Naive thymus-derived CD4-positive, alpha-beta T cell (primary cell): ENCODE data around the gene PITPNC1. TPM values are rescaled to one million over a fixed set of nuclear protein-coding genes. Genes with fewer than 3 reads are reported as not detected.

Source experiments
- ATAC-seq: fragments of 150-1000 bp; cut with Tn5 transposase; 2 replicates; pipeline ENCODE4 v1.10.0; 2021; ENCODE audit warnings: mild to moderate bottlenecking, moderate library complexity
- CTCF ChIA-PET: fragments of 350-600 bp; sonication (Branson Sonifier 250); formaldehyde crosslinking; loops from one replicate; lab custom pipeline; 2021; ENCODE audit warnings: antibody characterized with exemption; lab: Charles Lee
- POLR2A ChIA-PET: fragments of 350-600 bp; sonication (Branson Sonifier 250); formaldehyde crosslinking; loops from one replicate; lab custom pipeline; 2021; ENCODE audit warnings: antibody characterized with exemption, inconsistent platforms; lab: Charles Lee
- DNase-seq, 9 donors: peaks; one replicate each; pipeline versions ENCODE4 v3.0.0 to v3.0.0-alpha.2; 2020 to 2022; ENCODE audit warnings: mixed read lengths in 1 of 9
- H3K27ac ChIP-seq: one replicate; pipeline ENCODE4 v1.7.0; 2013; ENCODE audit warnings: mild to moderate bottlenecking, low read depth, low read length, moderate library complexity
- H3K27me3 ChIP-seq, 2 donors: one replicate each; pipeline ENCODE4 v1.7.0; 2013; ENCODE audit warnings: low read length in 2 of 2, mild to moderate bottlenecking in 2 of 2, moderate library complexity in 2 of 2; ENCODE audit not compliant: control insufficient read depth in 2 of 2, insufficient read depth in 2 of 2
- H3K36me3 ChIP-seq, 3 experiments: 1 replicate in 2 of 3; 2 replicates in 1 of 3; pipeline ENCODE4 v1.7.0; 2013; ENCODE audit warnings: low read length in 3 of 3, mild to moderate bottlenecking in 3 of 3, moderate library complexity in 1 of 3; ENCODE audit not compliant: insufficient read depth in 3 of 3, control insufficient read depth in 2 of 3
- H3K4me1 ChIP-seq, 2 donors: one replicate each; pipeline ENCODE4 v1.7.0; 2013; ENCODE audit warnings: low read length in 2 of 2, mild to moderate bottlenecking in 2 of 2, moderate library complexity in 1 of 2; ENCODE audit not compliant: control insufficient read depth in 2 of 2, insufficient read depth in 2 of 2
- H3K4me3 ChIP-seq: 2 replicates; pipeline ENCODE4 v1.7.0; 2013; ENCODE audit warnings: mild to moderate bottlenecking, low read length
- H3K9me3 ChIP-seq, 3 experiments: 1 replicate in 2 of 3; 2 replicates in 1 of 3; pipeline ENCODE4 v1.7.0; 2013; ENCODE audit warnings: low read length in 3 of 3; ENCODE audit not compliant: control insufficient read depth in 2 of 3
- H3K27ac Mint-ChIP-seq, 9 donors: one replicate each; pipeline ENCODE4 v1.8.0; 2020 to 2022; ENCODE audit warnings: mixed read lengths in 9 of 9, mild to moderate bottlenecking in 8 of 9, moderate library complexity in 5 of 9, inconsistent platforms in 2 of 9
- H3K27me3 Mint-ChIP-seq, 5 donors: one replicate each; pipeline ENCODE4 v1.8.0; 2021 to 2022; ENCODE audit warnings: mixed read lengths in 5 of 5, mild to moderate bottlenecking in 1 of 5
- H3K36me3 Mint-ChIP-seq, 5 donors: one replicate each; pipeline ENCODE4 v1.8.0; 2020 to 2022; ENCODE audit warnings: mixed read lengths in 5 of 5, mild to moderate bottlenecking in 3 of 5, inconsistent platforms in 1 of 5
- H3K4me1 Mint-ChIP-seq, 7 donors: one replicate each; pipeline ENCODE4 v1.8.0; 2020 to 2022; ENCODE audit warnings: mixed read lengths in 7 of 7, mild to moderate bottlenecking in 3 of 7, inconsistent platforms in 1 of 7
- H3K4me3 Mint-ChIP-seq, 10 donors: one replicate each; pipeline ENCODE4 v1.8.0; 2020 to 2022; ENCODE audit warnings: mild to moderate bottlenecking in 10 of 10, mixed read lengths in 10 of 10, moderate library complexity in 6 of 10, inconsistent platforms in 2 of 10
- H3K9me3 Mint-ChIP-seq, 11 donors: one replicate each; pipeline ENCODE4 v1.8.0; 2020 to 2022; ENCODE audit warnings: mixed read lengths in 11 of 11, mild to moderate bottlenecking in 4 of 11, inconsistent platforms in 1 of 11, moderate library complexity in 1 of 11
- intact Hi-C, 2 donors: fragments of 100-400 bp; cut with micrococcal nuclease; formaldehyde crosslinking; loops; one replicate each; pipeline ENCODE4 v1.15.1; 2023
- polyA plus RNA-seq, 2 donors: library from polyadenylated mRNA; unstranded; fragments of 300-500 nt; fragmentation: Illumina TruSeq; gene quantifications; one replicate each; pipeline ENCODE4 v1.2.3, GENCODE V29; 2021
- total RNA-seq, 6 experiments: library from RNA in 5 of 6; stranded (reverse) in 5 of 6; gene quantifications; 1 replicate in 5 of 6; 2 replicates in 1 of 6; pipeline ENCODE4 v1.2.3 and lab custom pipeline; 2021 to 2026

Gene PITPNC1
- total and polyA plus RNA-seq, 7 experiments from 2014 or later = 53.1 to 148 (median 102) TPM

DNA sequence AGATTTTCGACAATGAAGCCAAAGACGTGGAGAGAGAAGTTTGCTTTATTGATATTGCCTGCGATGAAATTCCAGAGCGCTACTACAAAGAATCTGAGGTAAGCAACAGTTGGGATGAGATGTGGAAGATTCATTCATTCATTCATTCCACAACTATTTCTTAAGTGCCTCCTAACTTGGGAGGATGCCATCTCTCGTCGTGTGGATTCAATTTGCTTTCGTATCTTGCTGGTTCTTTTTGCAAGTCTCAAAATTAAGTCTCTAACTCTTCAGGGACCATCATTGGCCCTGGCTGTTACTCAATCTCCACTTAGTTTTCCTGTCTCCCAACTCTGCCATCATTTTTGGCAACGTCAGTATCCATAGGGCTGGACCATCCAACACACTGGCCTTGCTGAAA lies 255.1 kb downstream of the PITPNC1 start:
- ChIA-PET CTCF (interaction anchor here (0.7 kb wide), 1 partner anchor 267 kb away, joined by 5 read pairs; no protein-coding TSS in a partner anchor), POLR2A (no interaction called here)
- H3K36me3 Mint-ChIP-seq = peaks cover 0 to 47% (median 21%) of the 10 kb centered on the region in 5 donors
- H3K4me1 Mint-ChIP-seq = peaks cover 2 to 24% (median 14%) of the 10 kb centered on the region in 7 donors
- Histone ChIP-seq H3K9me3 (no peaks in the 10 kb centered on the region), H3K4me1 (no peaks in the 10 kb centered on the region), H3K4me3 (no peak overlapping the region), H3K36me3 (peaks cover 4 to 53% (median 8%) of the 10 kb centered on the region in 3 experiments), H3K27ac (no peak overlapping the region), H3K27me3 (no peaks in the 10 kb centered on the region)
- no peak for DNase-seq
- peak overlapping the region in 2 of 9 donors; percentile 28 to 84 for H3K27ac Mint-ChIP-seq
- intact Hi-C loops = no loop called here
- ATAC-seq = no peak
- H3K27me3 Mint-ChIP-seq = no peaks in the 10 kb centered on the region
- no peak overlapping the region for H3K4me3 Mint-ChIP-seq
- H3K9me3 Mint-ChIP-seq = peaks cover 0 to 3% (median 0%) of the 10 kb centered on the region in 11 donors

- H3K36me3 Mint-ChIP-seq = peaks cover 0 to 38% (median 17%) of the 10 kb centered on the region in 5 donors
- H3K36me3 ChIP-seq = peaks cover 4 to 61% (median 13%) of the 10 kb centered on the region in 3 experiments
Observed at GRCh38 chr17:67633751-67634211, 256.7 kb downstream of the PITPNC1 start.

DNA sequence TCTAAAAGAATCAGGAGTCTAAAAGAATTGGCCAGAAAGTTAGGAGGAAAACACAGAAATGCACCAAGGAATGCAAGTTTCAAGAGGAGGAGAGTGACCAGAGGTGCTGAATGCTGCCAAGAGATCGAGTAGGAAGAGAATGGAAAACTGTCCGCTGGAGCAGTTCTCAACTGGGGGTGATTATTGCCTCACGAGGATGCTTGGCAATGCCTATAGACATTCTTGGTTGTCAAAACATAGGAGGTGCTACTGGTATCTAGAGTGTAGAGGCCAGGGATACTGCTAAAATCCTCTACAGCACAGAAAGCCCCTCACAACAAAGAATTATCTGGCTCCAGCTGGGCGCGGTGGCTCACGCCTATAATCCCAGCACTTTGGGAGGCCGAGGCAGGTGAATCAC lies 258.6 kb downstream of the PITPNC1 start:
- Mint-ChIP-seq H3K36me3 (peaks cover 0 to 44% (median 17%) of the 10 kb centered on the region in 5 donors), H3K27ac (peak overlapping the region in 2 of 9 donors; percentile 6 to 37), H3K4me1 (peaks cover 0 to 12% (median 4%) of the 10 kb centered on the region in 7 donors), H3K4me3 (no peak overlapping the region), H3K27me3 (no peaks in the 10 kb centered on the region), H3K9me3 (no peaks in the 10 kb centered on the region)
- POLR2A ChIA-PET = no interaction called here
- CTCF ChIA-PET = interaction anchor here (0.8 kb wide), 1 partner anchor 261 kb away, joined by 3 read pairs; no protein-coding TSS in a partner anchor
- no peaks in the 10 kb centered on the region for H3K9me3 ChIP-seq
- no peak overlapping the region for H3K4me3 ChIP-seq
- intact Hi-C loops = no loop called here
- peaks cover 4 to 62% (median 13%) of the 10 kb centered on the region in 3 experiments for H3K36me3 ChIP-seq
- DNase-seq (no peak), ATAC-seq (no peak)
- no peak overlapping the region for H3K27ac ChIP-seq
- H3K27me3 ChIP-seq = no peaks in the 10 kb centered on the region
- no peaks in the 10 kb centered on the region for H3K4me1 ChIP-seq

More at GRCh38 chr17:67633751-67634211, 256.7 kb downstream of the PITPNC1 start:
- Histone ChIP-seq H3K9me3 (no peaks in the 10 kb centered on the region), H3K27ac (no peak overlapping the region), H3K4me1 (no peaks in the 10 kb centered on the region), H3K27me3 (no peaks in the 10 kb centered on the region), H3K4me3 (no peak overlapping the region)
- POLR2A ChIA-PET = no interaction called here
- intact Hi-C loops = no loop called here
- DNase-seq (no peak), ATAC-seq (no peak)
- Mint-ChIP-seq H3K27me3 (no peaks in the 10 kb centered on the region), H3K9me3 (no peaks in the 10 kb centered on the region), H3K27ac (peak overlapping the region in 1 of 9 donors; percentile 66), H3K4me1 (peaks cover 0 to 13% (median 7%) of the 10 kb centered on the region in 7 donors), H3K4me3 (no peak overlapping the region)
- CTCF ChIA-PET = interaction anchor here (1.0 kb wide), 1 partner anchor 259 kb away, joined by 3 read pairs; no protein-coding TSS in a partner anchor

- Histone ChIP-seq H3K27ac (no peak overlapping the region), H3K27me3 (no peaks in the 10 kb centered on the region), H3K36me3 (peaks cover 4 to 65% (median 13%) of the 10 kb centered on the region in 3 experiments), H3K4me1 (no peaks in the 10 kb centered on the region), H3K4me3 (no peak overlapping the region), H3K9me3 (no peaks in the 10 kb centered on the region)
- intact Hi-C loops = no loop called here
- no peak for DNase-seq
- Mint-ChIP-seq H3K27me3 (no peaks in the 10 kb centered on the region), H3K27ac (peak overlapping the region in 1 of 9 donors; percentile 32), H3K9me3 (no peaks in the 10 kb centered on the region), H3K36me3 (peaks cover 0 to 47% (median 17%) of the 10 kb centered on the region in 5 donors), H3K4me3 (no peak overlapping the region), H3K4me1 (peaks cover 0 to 12% (median 4%) of the 10 kb centered on the region in 7 donors)
- ATAC-seq = no peak
- ChIA-PET POLR2A (no interaction called here), CTCF (no interaction called here)
Observed at GRCh38 chr17:67636312-67636711, 259.2 kb downstream of the PITPNC1 start.

DNA sequence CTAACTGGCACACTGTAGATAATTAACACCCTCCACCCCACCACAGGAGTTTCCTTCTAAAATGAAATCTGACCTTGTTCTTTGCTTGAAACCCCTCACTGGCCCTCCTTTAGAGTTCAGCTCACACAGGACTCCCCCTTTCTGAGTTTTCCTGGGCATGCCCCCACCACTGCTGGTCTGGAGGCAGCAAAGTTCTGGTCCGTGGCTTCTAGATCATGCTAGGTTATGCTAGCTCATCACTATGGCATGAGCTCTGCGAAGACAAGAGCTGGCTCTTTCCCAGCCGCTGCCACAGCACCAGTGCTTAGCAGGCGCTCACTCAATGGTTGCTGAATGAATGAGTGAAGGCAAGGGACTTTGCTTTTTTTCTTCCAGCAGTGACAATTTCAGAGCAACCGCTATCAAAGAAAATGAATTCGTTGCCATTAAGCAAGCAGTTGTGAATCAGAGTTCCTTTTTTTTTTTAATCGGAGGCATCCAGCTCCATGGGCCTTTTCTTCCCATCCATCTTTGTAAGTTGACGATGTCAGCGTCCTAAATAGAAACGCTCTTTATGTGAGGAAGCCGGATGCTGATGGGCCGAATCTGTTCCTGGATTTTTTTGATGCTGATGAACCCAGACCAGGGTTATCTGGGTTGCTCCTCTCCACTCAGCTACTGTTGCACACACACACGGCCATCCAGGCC lies 259.9 kb downstream of the PITPNC1 start:
- intact Hi-C loops = no loop called here
- H3K4me3 Mint-ChIP-seq = no peak overlapping the region
- H3K9me3 Mint-ChIP-seq = no peaks in the 10 kb centered on the region
- peaks cover 0 to 12% (median 6%) of the 10 kb centered on the region in 7 donors for H3K4me1 Mint-ChIP-seq
- no peak overlapping the region for H3K4me3 ChIP-seq
- no peak overlapping the region for H3K27ac ChIP-seq
- peaks cover 0 to 44% (median 14%) of the 10 kb centered on the region in 5 donors for H3K36me3 Mint-ChIP-seq
- no peak for DNase-seq
- peaks cover 4 to 64% (median 13%) of the 10 kb centered on the region in 3 experiments for H3K36me3 ChIP-seq
- no peaks in the 10 kb centered on the region for H3K27me3 Mint-ChIP-seq
- H3K27me3 ChIP-seq = no peaks in the 10 kb centered on the region
- no peak overlapping the region for H3K27ac Mint-ChIP-seq
- POLR2A ChIA-PET = no interaction called here
- ATAC-seq = no peak
- H3K4me1 ChIP-seq = no peaks in the 10 kb centered on the region
- no peaks in the 10 kb centered on the region for H3K9me3 ChIP-seq
- CTCF ChIA-PET = no interaction called here

- Mint-ChIP-seq H3K27me3 (no peaks in the 10 kb centered on the region), H3K27ac (peak overlapping the region in 5 of 9 donors; percentile 4 to 75 (median 55)), H3K4me3 (no peak overlapping the region), H3K4me1 (peaks cover 0 to 12% (median 6%) of the 10 kb centered on the region in 7 donors), H3K9me3 (no peaks in the 10 kb centered on the region), H3K36me3 (peaks cover 0 to 36% (median 10%) of the 10 kb centered on the region in 5 donors)
- Histone ChIP-seq H3K27ac (no peak overlapping the region), H3K4me3 (no peak overlapping the region), H3K9me3 (no peaks in the 10 kb centered on the region), H3K27me3 (no peaks in the 10 kb centered on the region), H3K36me3 (peaks cover 4 to 60% (median 11%) of the 10 kb centered on the region in 3 experiments), H3K4me1 (no peaks in the 10 kb centered on the region)
- ATAC-seq = no peak
- POLR2A ChIA-PET = no interaction called here
- no peak for DNase-seq
- intact Hi-C loops = no loop called here
- CTCF ChIA-PET = no interaction called here
Observed at GRCh38 chr17:67637901-67638641, 261.0 kb downstream of the PITPNC1 start.
